Duodenal mucosa (tissue), 2 donors: ENCODE data around the gene TBC1D16.
"Not testable (repeated sequence)": the region's sequence is repeated elsewhere in the genome, so short reads cannot be mapped to it uniquely, and the experiment has no call there.

Source experiments
- H3K27ac ChIP-seq: one replicate; pipeline ENCODE4 v1.7.0; 2013; ENCODE audit warnings: low read depth, low read length
- H3K27me3 ChIP-seq, 2 donors: one replicate each; pipeline ENCODE4 v1.7.0; 2013; ENCODE audit warnings: low read length in 2 of 2, control low read depth in 1 of 2; ENCODE audit not compliant: insufficient read depth in 2 of 2, control insufficient read depth in 1 of 2
- H3K36me3 ChIP-seq, 2 donors: one replicate each; pipeline ENCODE4 v1.7.0; 2013; ENCODE audit warnings: low read length in 2 of 2, control low read depth in 1 of 2; ENCODE audit not compliant: insufficient read depth in 2 of 2, control insufficient read depth in 1 of 2
- H3K4me1 ChIP-seq, 2 donors: one replicate each; pipeline ENCODE4 v1.7.0; 2013; ENCODE audit warnings: low read length in 2 of 2, control low read depth in 1 of 2; ENCODE audit not compliant: insufficient read depth in 2 of 2, control insufficient read depth in 1 of 2
- H3K4me3 ChIP-seq, 2 donors: one replicate each; pipeline ENCODE4 v1.7.0; 2013; ENCODE audit warnings: low read length in 2 of 2, low read depth in 1 of 2
- H3K9ac ChIP-seq, 2 donors: one replicate each; pipeline ENCODE4 v1.7.0; 2013; ENCODE audit warnings: low read length in 2 of 2, low read depth in 1 of 2
- H3K9me3 ChIP-seq, 2 donors: one replicate each; pipeline ENCODE4 v1.7.0; 2013; ENCODE audit warnings: low read length in 2 of 2, control low read depth in 1 of 2; ENCODE audit not compliant: control insufficient read depth in 1 of 2

The TBC1D16 gene

GRCh38 chr17:79907217-79907715 lies 128.4 kb downstream of the TBC1D16 start:
- H3K27ac ChIP-seq, result no peak overlapping the region
- no peak overlapping the region for H3K4me3 ChIP-seq
- H3K27me3 ChIP-seq, result peaks cover under 1 to 3% of the 10 kb centered on the region in 2 donors
- no peaks in the 10 kb centered on the region for H3K36me3 ChIP-seq
- H3K4me1 ChIP-seq, result peaks cover 3 to 8% of the 10 kb centered on the region in 2 donors
- no peak overlapping the region for H3K9ac ChIP-seq
- H3K9me3 ChIP-seq, result no peaks in the 10 kb centered on the region

GRCh38 chr17:79905832-79906231 lies 129.8 kb downstream of the TBC1D16 start:
- Histone ChIP-seq H3K36me3 (no peaks in the 10 kb centered on the region), H3K9ac (no peak overlapping the region), H3K4me3 (no peak overlapping the region), H3K27me3 (peaks cover 3 to 7% of the 10 kb centered on the region in 2 donors), H3K27ac (no peak overlapping the region), H3K4me1 (peaks cover 3 to 4% of the 10 kb centered on the region in 2 donors), H3K9me3 (no peaks in the 10 kb centered on the region)

GRCh38 chr17:79904865-79905264 lies 130.8 kb downstream of the TBC1D16 start:
- H3K27ac ChIP-seq, result no peak overlapping the region
- H3K4me3 ChIP-seq, result no peak overlapping the region
- H3K9ac ChIP-seq, result no peak overlapping the region
- H3K9me3 ChIP-seq, result no peaks in the 10 kb centered on the region
- H3K4me1 ChIP-seq, result peaks cover 3 to 4% of the 10 kb centered on the region in 2 donors
- peaks cover 3 to 7% of the 10 kb centered on the region in 2 donors for H3K27me3 ChIP-seq
- no peaks in the 10 kb centered on the region for H3K36me3 ChIP-seq

DNA sequence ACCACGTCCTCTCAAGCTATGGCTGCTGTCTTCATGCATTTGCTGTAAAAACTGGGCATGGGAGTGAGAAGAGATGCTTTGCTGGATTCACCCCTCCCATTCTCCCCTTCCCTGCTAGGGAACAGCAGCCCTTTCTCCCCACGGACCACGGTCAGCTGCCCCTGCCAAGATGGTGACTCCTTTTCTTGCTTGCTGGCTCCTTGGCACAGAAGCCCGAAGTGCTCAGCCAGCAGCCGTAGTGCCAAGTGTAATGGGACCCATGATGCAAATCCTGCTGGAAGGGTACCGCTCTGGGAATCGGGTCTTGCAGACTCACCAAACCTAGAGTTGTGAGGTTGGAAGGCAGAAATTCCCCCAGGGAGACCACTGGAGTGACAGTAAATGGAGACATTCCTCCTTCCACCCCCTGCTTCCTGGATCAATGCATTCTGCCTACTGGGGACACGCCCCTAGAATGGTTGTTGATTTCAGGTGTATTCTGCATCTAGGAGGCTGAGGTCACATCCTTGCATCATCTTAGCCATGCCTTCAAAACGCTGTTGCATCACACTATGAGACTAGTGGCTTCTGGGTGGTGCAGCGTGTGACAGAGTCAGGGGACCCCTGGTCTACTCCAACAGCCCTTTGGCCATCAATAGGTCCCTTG lies 133.4 kb downstream of the TBC1D16 start:
- Histone ChIP-seq H3K27me3 (peaks cover 3 to 7% of the 10 kb centered on the region in 2 donors), H3K27ac (no peak overlapping the region), H3K4me3 (no peak overlapping the region), H3K4me1 (no peaks in the 10 kb centered on the region), H3K9me3 (no peaks in the 10 kb centered on the region), H3K36me3 (no peaks in the 10 kb centered on the region), H3K9ac (no peak overlapping the region)

GRCh38 chr17:79901131-79901530 lies 134.5 kb downstream of the TBC1D16 start:
- no peaks in the 10 kb centered on the region for H3K36me3 ChIP-seq
- H3K27me3 ChIP-seq, result peaks cover 2 to 7% of the 10 kb centered on the region in 2 donors
- no peak overlapping the region for H3K4me3 ChIP-seq
- H3K9me3 ChIP-seq, result no peaks in the 10 kb centered on the region
- H3K27ac ChIP-seq, result no peak overlapping the region
- H3K9ac ChIP-seq, result no peak overlapping the region
- H3K4me1 ChIP-seq, result no peaks in the 10 kb centered on the region

DNA sequence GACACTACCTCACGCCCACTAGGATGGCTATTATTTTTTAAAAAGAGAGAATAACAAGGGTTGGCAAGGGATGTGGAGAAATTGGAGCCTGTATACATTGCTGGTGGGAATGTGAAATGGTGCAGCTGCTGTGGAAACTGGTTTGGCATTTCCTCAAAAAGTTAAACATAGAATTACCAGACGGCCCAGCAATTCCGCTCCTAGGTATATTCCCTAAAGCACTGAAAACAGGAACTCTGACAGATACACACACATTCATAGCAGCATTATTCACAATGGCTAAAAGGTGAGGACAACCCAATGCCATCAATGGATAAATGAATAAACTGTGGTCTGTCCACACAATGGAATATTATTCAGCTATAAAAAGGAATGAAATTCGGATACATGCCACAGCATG lies 136.1 kb downstream of the TBC1D16 start:
- peaks cover 0 to 7% of the 10 kb centered on the region in 2 donors for H3K27me3 ChIP-seq
- no peak overlapping the region for H3K4me3 ChIP-seq
- H3K27ac ChIP-seq, result no peak overlapping the region
- H3K4me1 ChIP-seq, result no peaks in the 10 kb centered on the region
- no peaks in the 10 kb centered on the region for H3K36me3 ChIP-seq
- H3K9me3 ChIP-seq, result no peaks in the 10 kb centered on the region
- no peak overlapping the region for H3K9ac ChIP-seq

DNA sequence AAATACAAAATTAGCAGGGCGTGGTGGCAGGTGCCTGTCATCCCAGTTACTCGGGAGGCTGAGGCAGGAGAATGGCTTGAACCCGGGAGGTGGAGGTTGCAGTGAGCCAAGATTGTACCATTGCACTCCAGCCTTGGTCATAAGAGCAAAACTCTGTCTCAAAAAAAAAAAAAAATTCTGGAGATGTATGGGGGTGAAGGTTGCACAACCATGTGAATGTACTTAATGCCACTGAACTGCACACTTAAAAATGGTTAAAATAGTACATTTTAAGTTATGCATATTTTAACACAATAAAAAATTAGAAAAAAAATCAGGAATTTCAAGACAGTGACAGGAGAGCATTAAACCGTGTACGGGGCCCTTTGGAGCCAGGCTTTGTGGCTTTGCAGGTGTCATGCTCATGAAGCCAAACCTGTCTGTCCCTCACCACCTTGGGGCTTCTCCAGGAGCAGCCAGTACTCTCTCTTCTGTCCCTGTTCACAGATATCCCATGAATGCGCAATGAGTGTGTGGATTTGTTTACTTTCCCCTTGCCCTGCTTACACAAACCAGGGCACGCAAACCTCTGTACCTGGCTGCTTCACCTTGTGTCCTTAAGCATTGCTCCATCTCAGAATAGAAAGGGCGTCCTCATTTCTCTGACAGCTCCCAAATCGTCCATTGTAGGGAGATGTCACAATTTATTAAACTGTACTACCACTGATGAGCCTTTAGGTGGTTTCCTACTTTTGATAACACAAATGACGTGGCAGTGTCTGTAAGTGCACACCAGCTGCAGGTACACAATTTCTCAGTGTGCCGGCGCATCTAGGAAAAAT lies 138.2 kb downstream of the TBC1D16 start:
- Histone ChIP-seq H3K4me1 (peaks cover 7 to 9% of the 10 kb centered on the region in 2 donors), H3K9ac (no peak overlapping the region)

DNA sequence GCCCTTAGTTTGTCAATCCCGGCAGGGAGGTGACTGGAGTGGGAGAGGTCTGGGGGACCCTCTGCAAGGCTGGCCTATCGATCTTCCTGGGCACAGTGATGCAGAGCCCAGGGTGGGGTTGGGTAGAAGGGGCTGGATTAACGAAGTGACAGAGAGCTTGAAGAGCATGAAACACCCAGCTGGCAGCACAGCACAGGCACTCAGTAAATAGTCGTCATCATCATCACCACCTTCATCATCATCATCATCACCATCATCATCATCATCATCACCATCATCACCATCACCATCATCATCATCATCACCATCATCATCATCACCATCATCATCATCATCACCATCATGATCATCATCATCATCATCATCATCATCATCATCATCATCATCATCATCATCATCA lies 142.2 kb downstream of the TBC1D16 start:
- not testable (repeated sequence) for H3K4me3 ChIP-seq, H3K27ac ChIP-seq, H3K9ac ChIP-seq, H3K27me3 ChIP-seq, H3K36me3 ChIP-seq, H3K9me3 ChIP-seq
- peaks cover 37 to 41% of the 10 kb centered on the region in 2 donors for H3K4me1 ChIP-seq

More for the DNA sequence above, 138.2 kb downstream of the TBC1D16 start:
- Histone ChIP-seq H3K27me3 (peaks cover 0 to 7% of the 10 kb centered on the region in 2 donors), H3K36me3 (no peaks in the 10 kb centered on the region), H3K4me3 (no peak overlapping the region), H3K9me3 (no peaks in the 10 kb centered on the region), H3K27ac (no peak overlapping the region)

DNA sequence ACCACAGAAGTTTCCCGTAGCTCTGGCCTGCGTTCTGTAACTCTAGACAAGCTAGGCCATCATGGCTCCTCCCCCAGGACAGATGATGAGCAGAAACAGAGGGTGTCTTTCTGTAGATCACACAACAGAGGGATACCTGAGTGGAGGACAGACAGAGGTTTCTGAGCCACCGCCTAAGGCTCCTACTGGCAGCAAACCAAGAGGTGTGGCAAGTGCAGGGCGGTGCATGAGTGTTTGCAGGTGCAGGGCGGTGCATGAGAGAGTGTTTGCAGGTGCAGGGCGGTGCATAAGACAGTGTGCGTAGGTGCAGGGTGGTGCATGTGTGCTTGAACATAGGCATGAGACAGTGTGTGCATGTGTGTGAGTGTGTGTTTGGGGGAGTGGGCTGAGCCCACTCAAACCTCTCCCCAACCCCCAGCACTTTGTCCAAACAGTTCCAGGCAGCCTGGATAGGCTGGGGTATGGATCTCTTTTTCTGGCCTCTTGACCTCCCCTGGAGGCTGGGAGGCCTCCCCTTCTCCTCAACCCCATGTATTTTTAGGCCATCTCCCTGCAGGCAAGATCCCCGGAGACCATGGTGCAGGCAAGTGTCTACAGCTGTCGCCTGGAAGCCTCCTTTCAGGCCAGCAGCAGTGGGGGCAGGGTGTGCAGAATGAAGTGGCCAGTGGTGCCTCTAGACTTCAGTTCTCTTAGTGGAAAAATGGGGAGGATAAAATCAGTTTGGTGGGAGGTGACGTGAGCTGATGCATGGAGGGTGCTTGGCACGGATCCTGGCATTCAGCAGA lies 143.0 kb downstream of the TBC1D16 start:
- Histone ChIP-seq H3K36me3 (no peaks in the 10 kb centered on the region), H3K4me1 (peaks cover 38 to 41% of the 10 kb centered on the region in 2 donors), H3K27me3 (no peaks in the 10 kb centered on the region), H3K27ac (no peak overlapping the region), H3K9ac (no peak overlapping the region), H3K4me3 (no peak overlapping the region), H3K9me3 (no peaks in the 10 kb centered on the region)
